Activated CD8-positive, alpha-beta T cell treated with anti-CD3 and anti-CD28 coated beads for 36 hours (primary cell): Measurements from ENCODE around the gene TSC2. TPM values are rescaled to one million over a fixed set of nuclear protein-coding genes. Genes with fewer than 3 reads are reported as not detected.

Experiments used
- ATAC-seq: fragments of 200-7000 bp; cut with Tn5 transposase; one replicate; pipeline ENCODE4 v1.10.0; 2021; ENCODE audit warnings: mild to moderate bottlenecking, moderate library complexity
- CTCF ChIA-PET: fragments of 350-600 bp; sonication (Branson Sonifier 250); formaldehyde crosslinking; loops from one replicate; lab custom pipeline; 2021; ENCODE audit warnings: antibody characterized with exemption; lab: Charles Lee
- POLR2A ChIA-PET: fragments of 350-600 bp; sonication (Branson Sonifier 250); formaldehyde crosslinking; loops from one replicate; lab custom pipeline; 2021; ENCODE audit warnings: antibody characterized with exemption; lab: Charles Lee
- DNase-seq: peaks from one replicate; pipeline ENCODE4 v3.0.0-alpha.2; 2020
- H3K27ac Mint-ChIP-seq: one replicate; pipeline ENCODE4 v1.8.0; 2021; ENCODE audit warnings: mild to moderate bottlenecking, mixed read lengths
- H3K27me3 Mint-ChIP-seq: one replicate; pipeline ENCODE4 v1.8.0; 2021; ENCODE audit warnings: mixed read lengths
- H3K36me3 Mint-ChIP-seq: one replicate; pipeline ENCODE4 v1.8.0; 2021; ENCODE audit warnings: low read depth, mixed read lengths
- H3K4me1 Mint-ChIP-seq: one replicate; pipeline ENCODE4 v1.8.0; 2021; ENCODE audit warnings: low read depth, mixed read lengths
- H3K4me3 Mint-ChIP-seq: one replicate; pipeline ENCODE4 v1.8.0; 2021; ENCODE audit warnings: mild to moderate bottlenecking, moderate library complexity, mixed read lengths
- H3K9me3 Mint-ChIP-seq: one replicate; pipeline ENCODE4 v1.8.0; 2021; ENCODE audit warnings: mixed read lengths
- intact Hi-C: fragments of 100-400 bp; cut with micrococcal nuclease; formaldehyde crosslinking; loops from one replicate; pipeline ENCODE4 v1.10.0; 2022
- total RNA-seq, 2 experiments: library from RNA; stranded (reverse); gene quantifications; one replicate each; pipeline ENCODE4 v1.2.3, GENCODE V29; 2021
- TF ChIP-seq, protein P1 (sequence below): fragments of 200-600 bp; IDR thresholded peaks from one replicate; pipeline ENCODE4 v1.8.0; 2022; ENCODE audit warnings: antibody characterized with exemption, mild to moderate bottlenecking

Gene TSC2
- total RNA-seq, 2 experiments from 2014 or later: 54.4 to 57.3 TPM

GRCh38 chr16:2076072-2076865, 28.5 kb downstream of the TSC2 start:
- Mint-ChIP-seq H3K4me3 (no peak overlapping the region), H3K4me1 (no peaks in the 10 kb centered on the region), H3K9me3 (no peaks in the 10 kb centered on the region), H3K36me3 (peaks cover 2% of the 10 kb centered on the region), H3K27ac (no peak overlapping the region), H3K27me3 (no peaks in the 10 kb centered on the region)
- ATAC-seq (no peak), DNase-seq (no peak)
- ChIA-PET CTCF (no interaction called here), POLR2A (interaction anchor here (1.2 kb wide), 1 partner anchor 10 kb away, joined by 3 read pairs; no protein-coding TSS in a partner anchor)
- TF ChIP-seq, protein P1, sequence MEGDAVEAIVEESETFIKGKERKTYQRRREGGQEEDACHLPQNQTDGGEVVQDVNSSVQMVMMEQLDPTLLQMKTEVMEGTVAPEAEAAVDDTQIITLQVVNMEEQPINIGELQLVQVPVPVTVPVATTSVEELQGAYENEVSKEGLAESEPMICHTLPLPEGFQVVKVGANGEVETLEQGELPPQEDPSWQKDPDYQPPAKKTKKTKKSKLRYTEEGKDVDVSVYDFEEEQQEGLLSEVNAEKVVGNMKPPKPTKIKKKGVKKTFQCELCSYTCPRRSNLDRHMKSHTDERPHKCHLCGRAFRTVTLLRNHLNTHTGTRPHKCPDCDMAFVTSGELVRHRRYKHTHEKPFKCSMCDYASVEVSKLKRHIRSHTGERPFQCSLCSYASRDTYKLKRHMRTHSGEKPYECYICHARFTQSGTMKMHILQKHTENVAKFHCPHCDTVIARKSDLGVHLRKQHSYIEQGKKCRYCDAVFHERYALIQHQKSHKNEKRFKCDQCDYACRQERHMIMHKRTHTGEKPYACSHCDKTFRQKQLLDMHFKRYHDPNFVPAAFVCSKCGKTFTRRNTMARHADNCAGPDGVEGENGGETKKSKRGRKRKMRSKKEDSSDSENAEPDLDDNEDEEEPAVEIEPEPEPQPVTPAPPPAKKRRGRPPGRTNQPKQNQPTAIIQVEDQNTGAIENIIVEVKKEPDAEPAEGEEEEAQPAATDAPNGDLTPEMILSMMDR: no peak
- intact Hi-C loops: no loop called here

DNA sequence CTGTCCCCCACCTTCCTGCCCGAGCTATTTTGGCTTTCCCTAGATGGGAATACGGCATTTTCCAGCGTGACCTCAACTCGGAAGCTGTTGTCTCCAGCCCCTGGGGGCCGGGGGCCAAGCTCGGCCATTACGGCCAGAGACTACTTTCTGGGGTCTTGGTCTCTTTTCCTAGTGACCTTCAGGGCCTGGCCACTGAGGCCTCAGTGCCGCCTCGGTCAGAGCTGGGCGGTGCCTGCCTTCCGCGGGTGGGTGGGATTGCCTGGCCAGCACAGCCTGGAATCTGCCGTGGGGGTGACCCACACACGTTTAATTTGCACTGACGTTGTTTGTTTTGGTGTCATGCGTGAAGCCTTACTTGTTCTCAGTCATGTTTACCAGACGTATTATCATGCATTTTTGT, 29.2 kb downstream of the TSC2 start:
- intact Hi-C loops: no loop called here
- POLR2A ChIA-PET: interaction anchor here (1.2 kb wide), 1 partner anchor 9 kb away, joined by 3 read pairs; no protein-coding TSS in a partner anchor

DNA sequence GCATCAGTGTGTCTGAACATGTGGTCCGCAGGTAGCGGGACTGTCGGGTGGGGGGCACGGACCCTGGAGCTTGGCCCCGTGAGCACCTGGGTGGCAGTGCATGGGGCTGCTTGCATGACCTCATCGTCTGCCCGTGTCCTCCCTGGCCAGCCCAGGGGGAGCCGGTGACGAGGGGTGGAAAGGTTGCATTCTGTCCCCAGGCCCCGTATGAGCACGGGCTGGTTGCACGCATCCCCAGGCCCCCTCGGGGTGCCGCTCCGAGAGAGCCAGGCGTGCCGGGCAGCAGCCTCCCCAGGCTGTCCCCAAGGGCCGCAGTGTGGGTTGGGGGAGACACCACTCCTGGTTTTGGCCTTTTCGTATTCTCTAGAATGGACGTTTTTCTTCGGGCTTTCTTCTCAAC, 29.9 kb downstream of the TSC2 start:
- intact Hi-C loops: no loop called here
- H3K4me3 Mint-ChIP-seq: no peak overlapping the region
- CTCF ChIA-PET: interaction anchor here (1.0 kb wide), 1 partner anchor 55 kb away, joined by 3 read pairs; no protein-coding TSS in a partner anchor
- TF ChIP-seq, protein P1: no peak
- no peaks in the 10 kb centered on the region for H3K36me3 Mint-ChIP-seq
- no peaks in the 10 kb centered on the region for H3K27me3 Mint-ChIP-seq
- H3K4me1 Mint-ChIP-seq: no peaks in the 10 kb centered on the region
- ATAC-seq (no peak), DNase-seq (no peak)
- POLR2A ChIA-PET: interaction anchor here (1.2 kb wide), 1 partner anchor 9 kb away, joined by 3 read pairs; no protein-coding TSS in a partner anchor
- no peak overlapping the region for H3K27ac Mint-ChIP-seq
- H3K9me3 Mint-ChIP-seq: no peaks in the 10 kb centered on the region

More for the DNA sequence above, 29.2 kb downstream of the TSC2 start:
- Mint-ChIP-seq H3K27me3 (no peaks in the 10 kb centered on the region), H3K4me1 (no peaks in the 10 kb centered on the region), H3K27ac (no peak overlapping the region), H3K9me3 (no peaks in the 10 kb centered on the region), H3K36me3 (peaks cover 2% of the 10 kb centered on the region), H3K4me3 (no peak overlapping the region)
- DNase-seq (no peak), ATAC-seq (no peak)
- TF ChIP-seq, protein P1: no peak
- CTCF ChIA-PET: interaction anchor here (1.0 kb wide), 1 partner anchor 54 kb away, joined by 3 read pairs; no protein-coding TSS in a partner anchor

GRCh38 chr16:2078096-2078495, 30.3 kb downstream of the TSC2 start:
- TF ChIP-seq, protein P1: no peak
- no peak overlapping the region for H3K27ac Mint-ChIP-seq
- DNase-seq: no peak
- intact Hi-C loops: no loop called here
- H3K4me3 Mint-ChIP-seq: no peak overlapping the region
- ATAC-seq: no peak
- H3K9me3 Mint-ChIP-seq: no peaks in the 10 kb centered on the region
- no peaks in the 10 kb centered on the region for H3K27me3 Mint-ChIP-seq
- no peaks in the 10 kb centered on the region for H3K4me1 Mint-ChIP-seq
- POLR2A ChIA-PET: no interaction called here
- CTCF ChIA-PET: interaction anchor here (1.0 kb wide), 1 partner anchor 55 kb away, joined by 3 read pairs; no protein-coding TSS in a partner anchor
- H3K36me3 Mint-ChIP-seq: no peaks in the 10 kb centered on the region

DNA sequence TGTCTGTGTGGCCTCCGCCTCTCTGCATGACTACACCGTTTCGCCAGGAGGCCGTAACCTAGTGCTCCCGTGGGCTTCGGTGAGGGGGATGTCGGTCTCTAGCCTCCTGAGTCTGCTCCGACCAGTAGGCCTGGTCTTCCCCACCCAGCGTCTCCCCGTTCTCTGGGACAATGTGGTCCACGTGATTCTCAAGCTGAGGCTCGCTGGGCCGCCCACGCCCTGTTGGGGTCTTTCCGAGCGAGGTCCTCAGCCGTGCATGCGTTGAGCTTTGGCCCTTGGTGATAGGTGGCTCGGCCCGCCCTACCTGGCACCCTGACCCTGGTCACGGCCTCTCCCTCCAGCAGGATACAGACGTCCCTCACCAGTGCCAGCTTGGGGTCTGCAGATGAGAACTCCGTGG, 30.9 kb downstream of the TSC2 start:
- POLR2A ChIA-PET: interaction anchor here (0.7 kb wide), 1 partner anchor 76 kb away, joined by 5 read pairs; no protein-coding TSS in a partner anchor
- Mint-ChIP-seq H3K27me3 (no peaks in the 10 kb centered on the region), H3K36me3 (no peaks in the 10 kb centered on the region), H3K27ac (no peak overlapping the region), H3K4me1 (no peaks in the 10 kb centered on the region), H3K9me3 (no peaks in the 10 kb centered on the region), H3K4me3 (no peak overlapping the region)
- intact Hi-C loops: no loop called here
- ATAC-seq (no peak), DNase-seq (no peak)
- CTCF ChIA-PET: no interaction called here
- TF ChIP-seq, protein P1: no peak
